ENCODE data around the gene PPP1R8.
"Not testable (repeated sequence)": the region's sequence is repeated elsewhere in the genome, so short reads cannot be mapped to it uniquely, and the experiment has no call there.

Gene PPP1R8

DNA sequence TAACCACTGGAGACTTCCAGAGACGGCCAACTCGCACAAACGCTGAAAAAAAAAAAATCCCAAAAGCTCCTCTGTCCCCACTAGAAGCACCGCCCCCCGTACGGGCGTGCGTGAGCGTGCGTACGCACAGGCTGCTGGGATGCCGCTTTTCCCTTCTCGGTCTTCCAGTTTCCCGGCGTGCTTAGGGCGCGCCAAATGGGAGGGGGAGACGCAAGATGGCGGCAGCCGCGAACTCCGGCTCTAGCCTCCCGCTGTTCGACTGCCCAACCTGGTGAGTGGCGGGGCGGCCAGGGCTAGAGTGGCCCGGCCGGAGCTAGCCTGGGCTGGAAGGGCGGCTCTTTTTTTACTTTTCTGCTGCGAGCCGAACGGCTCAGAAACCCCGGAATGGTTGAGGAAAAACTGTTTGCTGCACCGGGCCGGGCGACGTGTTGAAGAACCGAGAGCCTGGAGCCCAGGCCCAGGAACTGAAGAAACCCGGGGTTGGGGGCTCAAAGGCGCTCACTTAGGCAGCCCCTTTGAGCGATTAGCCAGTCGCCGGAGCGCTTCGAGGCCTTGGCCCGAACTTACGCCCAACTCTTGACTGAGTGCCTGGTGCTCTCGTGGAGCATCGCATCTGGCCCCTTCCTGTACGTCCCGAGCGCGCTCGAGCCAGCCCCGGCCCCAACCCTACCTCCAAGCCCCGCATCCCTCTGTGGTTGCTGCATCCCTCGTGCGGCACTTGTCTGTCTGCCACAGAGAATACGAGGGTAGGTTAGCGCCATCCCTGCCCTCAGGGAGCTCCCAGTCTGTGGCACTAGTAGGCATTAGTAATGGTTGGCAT lies at the start of gene PPP1R8:
TSS of gene PPP1R8 (plus strand) at position 162 of the 820 bp plus-strand sequence. CDS start at position 216, 54 bp downstream.
- TF ChIP-seq, protein P1, sequence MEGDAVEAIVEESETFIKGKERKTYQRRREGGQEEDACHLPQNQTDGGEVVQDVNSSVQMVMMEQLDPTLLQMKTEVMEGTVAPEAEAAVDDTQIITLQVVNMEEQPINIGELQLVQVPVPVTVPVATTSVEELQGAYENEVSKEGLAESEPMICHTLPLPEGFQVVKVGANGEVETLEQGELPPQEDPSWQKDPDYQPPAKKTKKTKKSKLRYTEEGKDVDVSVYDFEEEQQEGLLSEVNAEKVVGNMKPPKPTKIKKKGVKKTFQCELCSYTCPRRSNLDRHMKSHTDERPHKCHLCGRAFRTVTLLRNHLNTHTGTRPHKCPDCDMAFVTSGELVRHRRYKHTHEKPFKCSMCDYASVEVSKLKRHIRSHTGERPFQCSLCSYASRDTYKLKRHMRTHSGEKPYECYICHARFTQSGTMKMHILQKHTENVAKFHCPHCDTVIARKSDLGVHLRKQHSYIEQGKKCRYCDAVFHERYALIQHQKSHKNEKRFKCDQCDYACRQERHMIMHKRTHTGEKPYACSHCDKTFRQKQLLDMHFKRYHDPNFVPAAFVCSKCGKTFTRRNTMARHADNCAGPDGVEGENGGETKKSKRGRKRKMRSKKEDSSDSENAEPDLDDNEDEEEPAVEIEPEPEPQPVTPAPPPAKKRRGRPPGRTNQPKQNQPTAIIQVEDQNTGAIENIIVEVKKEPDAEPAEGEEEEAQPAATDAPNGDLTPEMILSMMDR (IDR thresholded peaks at IDR 0.05; ENCODE audit: extremely low read depth, missing control alignments) = no peak
- DNase-seq (ENCODE audit: low spot score) = peak; percentile 91

DNA sequence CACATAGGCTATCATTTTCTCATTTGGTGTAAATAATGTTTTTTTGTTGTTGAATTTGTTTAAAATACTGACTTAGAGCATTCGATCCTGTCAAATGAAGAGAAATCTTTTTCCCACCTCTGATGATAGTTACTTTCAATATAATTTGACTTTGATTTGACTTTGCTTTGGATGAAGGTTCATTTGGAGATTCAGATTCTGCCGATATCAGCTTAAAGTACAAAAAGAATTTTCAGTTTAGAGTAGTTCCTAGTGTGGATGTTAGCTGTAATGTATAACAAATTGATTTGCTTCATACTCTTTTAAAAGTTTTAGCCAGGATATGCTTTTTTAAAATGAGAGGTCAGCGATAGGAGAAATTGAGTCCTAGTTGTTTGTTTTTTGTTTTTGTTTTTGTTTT lies 47.6 kb upstream of the PPP1R8 start:
- TF ChIP-seq, protein P1 (IDR thresholded peaks at IDR 0.05; ENCODE audit: extremely low read depth, missing control alignments) = no peak
- no peak for DNase-seq (ENCODE audit: low spot score)

DNA sequence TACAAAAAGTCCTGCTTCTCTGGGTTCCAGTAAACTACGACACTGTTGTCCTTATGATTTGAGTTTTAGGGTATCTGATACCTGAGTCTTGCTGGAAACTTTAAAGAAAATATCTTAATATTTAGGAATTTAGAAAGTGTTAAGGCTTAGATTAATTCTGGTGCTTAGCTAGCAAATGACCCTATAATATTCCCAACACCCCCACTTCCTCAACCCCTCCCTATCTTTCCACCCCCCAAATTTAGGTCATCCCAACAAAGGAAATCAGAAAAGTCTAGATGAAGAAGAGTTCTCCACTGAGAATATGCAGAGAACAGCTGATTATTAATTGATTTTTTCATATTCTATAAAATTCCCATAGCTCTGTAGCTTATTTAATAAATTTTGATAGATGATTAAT lies 45.9 kb upstream of the PPP1R8 start:
- TF ChIP-seq, protein P1 (IDR thresholded peaks at IDR 0.05; ENCODE audit: extremely low read depth, missing control alignments) = no peak
- DNase-seq (ENCODE audit: low spot score) = no peak

DNA sequence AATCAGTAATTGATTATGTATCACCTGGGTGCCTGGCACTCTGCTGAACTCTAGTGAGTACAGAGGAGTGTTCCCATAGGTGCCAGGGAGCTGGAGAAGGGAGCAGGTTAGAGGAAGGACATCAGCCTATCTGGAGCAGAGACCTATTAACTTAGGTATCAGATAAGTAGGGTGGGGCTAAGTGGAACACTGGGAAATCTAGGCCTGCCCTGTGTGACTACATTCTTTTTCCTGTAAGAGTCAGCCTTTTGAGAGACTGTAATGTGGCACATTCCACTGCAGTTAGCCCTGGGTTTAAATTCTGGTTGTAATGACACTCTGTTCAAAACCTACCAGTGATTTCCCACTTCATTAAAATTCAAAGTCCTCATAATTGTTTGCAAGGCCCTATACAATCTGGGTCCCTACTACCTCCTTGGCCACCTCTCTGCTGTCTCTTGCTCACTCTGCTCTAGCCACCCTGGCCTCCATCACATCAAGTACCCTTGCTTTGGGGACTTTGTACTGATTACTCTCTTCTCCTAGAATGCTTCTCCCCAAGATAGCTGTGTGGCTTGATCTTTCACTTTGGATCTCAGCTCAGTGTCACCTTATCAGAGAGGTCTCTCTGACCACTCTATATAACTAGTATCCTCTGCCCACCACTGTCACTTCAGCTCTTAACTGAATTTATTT lies 44.7 kb upstream of the PPP1R8 start:
- TF ChIP-seq, protein P1 (IDR thresholded peaks at IDR 0.05; ENCODE audit: extremely low read depth, missing control alignments) = no peak
- DNase-seq (ENCODE audit: low spot score) = no peak

DNA sequence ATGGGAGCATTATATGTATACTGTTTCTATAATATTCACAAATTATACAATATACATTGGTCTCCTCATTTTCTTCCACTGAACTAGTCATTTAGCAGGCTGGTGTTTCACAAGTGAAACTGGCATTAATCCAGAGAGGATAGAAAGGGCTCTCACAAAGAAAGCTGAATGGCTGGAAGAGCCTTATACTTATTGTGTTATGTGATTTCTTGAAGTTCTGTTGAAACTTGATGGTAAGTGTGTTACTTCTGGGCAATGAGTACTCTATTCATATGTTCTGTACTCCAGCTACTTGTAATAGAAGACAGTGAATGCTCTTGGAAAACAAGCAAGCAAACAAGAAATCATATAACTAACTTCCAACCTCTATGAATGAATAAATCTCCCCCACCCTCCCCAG lies 42.7 kb upstream of the PPP1R8 start:
- TF ChIP-seq, protein P1 (IDR thresholded peaks at IDR 0.05; ENCODE audit: extremely low read depth, missing control alignments) = no peak
- DNase-seq (ENCODE audit: low spot score) = no peak

DNA sequence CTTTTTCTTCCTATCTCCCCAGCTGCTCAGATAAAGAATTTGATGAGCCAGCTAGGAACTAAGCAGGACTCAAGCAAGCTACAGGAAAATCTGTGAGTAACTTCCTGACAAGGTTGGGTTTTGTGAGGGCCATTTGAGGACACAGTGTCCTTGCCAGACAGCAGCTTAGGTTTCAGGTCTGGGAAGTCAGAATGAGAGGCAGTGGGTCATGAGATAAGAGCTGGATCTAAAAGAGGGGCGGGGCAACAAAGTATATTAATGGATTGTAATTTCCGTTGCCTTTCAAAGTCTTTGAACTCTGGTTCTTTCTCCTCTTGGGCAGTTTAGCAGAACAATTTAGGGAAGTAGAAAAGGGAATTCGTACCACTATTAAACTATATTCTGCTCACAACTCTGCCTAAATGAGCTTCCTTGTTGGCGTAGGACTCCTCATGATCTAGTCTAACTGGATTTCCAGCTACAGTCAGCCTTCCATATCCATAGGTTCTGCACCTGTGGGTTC lies 41.0 kb upstream of the PPP1R8 start:
- no peak for DNase-seq (ENCODE audit: low spot score)
- TF ChIP-seq, protein P1 (IDR thresholded peaks at IDR 0.05; ENCODE audit: extremely low read depth, missing control alignments) = no peak

DNA sequence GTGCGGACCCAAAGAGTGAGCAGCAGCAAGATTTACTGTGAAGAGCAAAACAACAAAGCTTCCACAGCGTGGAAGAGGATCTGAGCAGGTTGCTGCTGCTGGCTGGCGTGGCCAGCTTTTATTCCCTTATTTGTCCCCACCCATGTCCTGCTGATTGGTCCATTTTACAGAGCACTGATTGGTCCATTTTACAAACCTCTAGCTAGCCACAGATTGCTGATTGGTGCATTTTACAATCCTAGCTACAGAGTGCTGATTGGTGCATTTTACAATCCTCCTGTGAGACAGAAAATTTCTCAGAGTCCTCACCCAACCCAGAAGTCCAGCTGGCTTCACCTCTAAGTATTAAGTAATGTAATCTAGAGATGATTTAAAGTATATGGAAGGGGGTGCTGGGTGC lies 40.3 kb upstream of the PPP1R8 start:
- DNase-seq (ENCODE audit: low spot score) = not testable (repeated sequence)
